T-helper 2 cell treated with Interferon-gamma antibody and Interleukin-4, amounts not matched to agents 5 μg/mL and 100 μg/mL, for 36 hours (primary cell): ENCODE results near the gene SH3RF3.

Experiments used
- DNase-seq: peaks from one replicate; pipeline ENCODE4 v3.0.0; 2021; ENCODE audit warnings: low spot score
- H3K27ac Mint-ChIP-seq: one replicate; pipeline ENCODE4 v1.8.0; 2021; ENCODE audit warnings: mild to moderate bottlenecking, mixed read lengths
- H3K27me3 Mint-ChIP-seq: one replicate; pipeline ENCODE4 v1.8.0; 2021; ENCODE audit warnings: low read depth, mixed read lengths
- H3K36me3 Mint-ChIP-seq: one replicate; pipeline ENCODE4 v1.8.0; 2021; ENCODE audit warnings: low read depth, mixed read lengths
- H3K4me1 Mint-ChIP-seq: one replicate; pipeline ENCODE4 v1.8.0; 2021; ENCODE audit warnings: low read depth, mixed read lengths
- H3K4me3 Mint-ChIP-seq: one replicate; pipeline ENCODE4 v1.8.0; 2022; ENCODE audit warnings: mild to moderate bottlenecking, moderate library complexity, mixed read lengths
- H3K9me3 Mint-ChIP-seq: one replicate; pipeline ENCODE4 v1.8.0; 2021; ENCODE audit warnings: mixed read lengths

SH3RF3 gene

DNA sequence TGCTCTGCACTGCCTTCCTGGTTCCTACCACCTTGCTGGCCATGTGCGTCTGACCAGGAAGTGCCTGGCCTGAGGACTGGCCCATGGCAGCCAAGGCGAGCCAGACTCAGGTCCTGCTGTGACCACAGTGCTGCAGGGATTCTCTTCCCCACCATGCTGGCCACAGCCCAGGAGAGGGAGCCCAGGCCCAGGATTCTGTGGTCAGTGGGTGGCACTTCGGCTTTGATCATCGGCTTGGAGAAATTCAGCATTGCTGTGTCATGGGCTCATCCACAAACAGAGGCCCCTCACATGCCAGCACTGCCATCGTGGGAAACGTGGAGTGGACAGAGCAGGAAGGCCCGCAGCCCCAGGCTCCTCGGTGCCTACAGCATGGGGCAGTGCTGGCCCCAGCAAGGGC, 273.2 kb downstream of the SH3RF3 start:
- Mint-ChIP-seq H3K36me3 (no peaks in the 10 kb centered on the region), H3K4me3 (no peak overlapping the region), H3K4me1 (no peaks in the 10 kb centered on the region), H3K9me3 (no peaks in the 10 kb centered on the region), H3K27ac (no peak overlapping the region), H3K27me3 (no peaks in the 10 kb centered on the region)
- DNase-seq, result no peak

DNA sequence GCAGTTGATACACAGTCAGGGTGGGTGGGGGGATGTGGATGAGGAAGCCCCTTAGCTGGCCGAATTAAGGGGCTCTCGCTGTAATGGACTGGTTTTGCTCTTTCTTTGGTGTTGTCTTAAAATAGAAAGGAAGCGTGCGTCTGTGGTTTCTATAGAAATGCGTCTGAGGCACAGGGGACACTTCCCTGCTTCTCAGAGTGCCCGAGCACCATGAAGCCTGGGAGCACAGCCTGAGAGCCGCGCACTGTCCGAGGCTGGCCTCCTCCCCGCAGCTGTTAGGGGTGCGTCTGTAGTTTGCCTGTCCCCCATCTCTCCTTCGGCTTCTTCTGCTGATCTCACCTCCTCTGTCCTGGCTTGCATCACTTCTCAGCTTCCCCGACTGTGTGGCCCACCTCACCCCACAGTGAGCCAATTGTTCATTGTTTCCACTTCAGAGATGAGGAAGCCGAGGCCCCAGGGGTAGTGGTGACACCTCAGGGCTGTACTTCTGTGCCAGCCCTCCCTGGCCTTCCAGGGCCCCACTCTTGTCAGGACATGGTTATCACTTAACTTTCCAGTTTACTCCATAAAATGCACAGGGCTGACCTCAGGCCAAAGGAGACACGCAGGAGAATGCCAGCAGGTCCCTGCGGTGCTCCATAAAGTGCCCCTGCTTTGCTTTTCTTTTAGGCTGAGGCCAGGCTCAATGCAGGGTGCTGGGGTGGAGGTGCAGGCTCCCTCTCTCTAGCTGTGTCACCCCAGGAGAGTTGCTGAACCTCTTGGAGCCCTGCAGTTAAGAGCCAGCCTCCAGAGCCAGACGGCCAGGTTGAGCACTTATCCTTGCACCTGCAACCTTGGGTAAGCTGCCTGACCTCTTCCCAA, 274.2 kb downstream of the SH3RF3 start:
- Mint-ChIP-seq H3K27me3 (no peaks in the 10 kb centered on the region), H3K36me3 (no peaks in the 10 kb centered on the region), H3K9me3 (no peaks in the 10 kb centered on the region), H3K4me1 (no peaks in the 10 kb centered on the region), H3K27ac (no peak overlapping the region), H3K4me3 (no peak overlapping the region)
- DNase-seq, result peak; percentile 5

DNA sequence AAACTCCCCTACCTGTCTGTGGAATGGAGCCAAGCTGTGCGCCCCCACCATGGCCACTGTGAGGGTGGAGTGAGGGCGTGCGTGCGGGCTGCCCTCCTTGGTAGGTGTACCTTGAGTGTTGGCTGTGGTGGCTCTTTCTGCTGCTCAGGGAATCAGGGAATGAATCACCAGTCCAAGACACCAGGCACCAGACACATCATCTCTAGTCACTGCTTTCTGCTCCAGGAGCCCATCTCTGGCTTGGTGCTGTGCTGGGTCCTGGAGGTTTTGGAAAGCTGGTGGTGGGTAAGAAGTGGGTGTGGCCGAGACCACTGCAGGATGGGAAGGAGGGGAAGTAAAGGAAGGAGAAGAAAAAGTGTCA, 274.8 kb downstream of the SH3RF3 start:
- Mint-ChIP-seq H3K27ac (no peak overlapping the region), H3K9me3 (no peaks in the 10 kb centered on the region), H3K4me3 (no peak overlapping the region), H3K27me3 (no peaks in the 10 kb centered on the region), H3K36me3 (no peaks in the 10 kb centered on the region), H3K4me1 (no peaks in the 10 kb centered on the region)
- DNase-seq, result no peak

DNA sequence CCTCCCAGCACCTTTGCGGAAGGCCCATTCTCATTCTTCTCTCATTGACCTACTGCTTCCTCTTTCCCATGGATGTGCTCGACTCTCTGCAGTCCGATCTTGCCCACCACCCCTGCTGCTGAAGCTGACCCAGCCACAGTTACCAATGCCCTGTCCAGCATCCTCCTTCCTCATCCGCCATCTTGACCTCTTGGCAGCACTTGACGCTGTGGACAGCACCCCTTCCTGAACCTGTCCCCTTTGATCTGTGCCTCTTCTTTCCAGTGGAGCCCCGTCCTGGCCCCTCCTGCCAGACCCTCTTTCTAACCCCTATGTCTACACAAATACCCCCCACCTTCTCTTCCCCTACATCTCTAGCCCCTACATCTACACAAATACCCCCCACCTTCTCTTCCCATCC, 275.7 kb downstream of the SH3RF3 start:
- Mint-ChIP-seq H3K4me3 (no peak overlapping the region), H3K27ac (no peak overlapping the region), H3K27me3 (no peaks in the 10 kb centered on the region), H3K4me1 (no peaks in the 10 kb centered on the region), H3K36me3 (no peaks in the 10 kb centered on the region), H3K9me3 (no peaks in the 10 kb centered on the region)
- no peak for DNase-seq

DNA sequence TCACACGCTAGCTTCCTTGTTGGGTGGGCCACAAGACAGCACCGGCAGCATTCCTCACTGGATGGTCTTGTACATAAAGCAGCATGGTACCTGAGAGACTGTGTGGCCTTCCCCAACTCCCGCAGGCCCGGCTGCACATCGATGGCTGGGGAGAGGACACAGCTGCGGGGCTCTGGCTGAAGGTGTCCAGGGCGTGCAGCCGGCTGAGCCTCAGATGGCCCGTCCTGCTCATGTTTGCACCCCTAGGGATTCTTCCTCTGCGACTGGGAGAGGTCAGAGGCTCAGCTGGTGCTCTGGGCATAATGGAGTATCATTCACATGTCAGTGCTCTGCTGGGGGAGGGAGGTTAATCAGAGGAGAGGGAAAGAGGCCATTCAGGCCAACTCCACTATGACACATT, 276.9 kb downstream of the SH3RF3 start:
- Mint-ChIP-seq H3K4me3 (no peak overlapping the region), H3K4me1 (no peaks in the 10 kb centered on the region), H3K27me3 (no peaks in the 10 kb centered on the region), H3K9me3 (no peaks in the 10 kb centered on the region), H3K36me3 (no peaks in the 10 kb centered on the region), H3K27ac (no peak overlapping the region)
- DNase-seq, result no peak

GRCh38 chr2:109406301-109406700, 277.3 kb downstream of the SH3RF3 start:
- H3K36me3 Mint-ChIP-seq, result no peaks in the 10 kb centered on the region
- H3K9me3 Mint-ChIP-seq, result no peaks in the 10 kb centered on the region
- no peak overlapping the region for H3K27ac Mint-ChIP-seq
- no peaks in the 10 kb centered on the region for H3K27me3 Mint-ChIP-seq
- no peak overlapping the region for H3K4me3 Mint-ChIP-seq
- no peaks in the 10 kb centered on the region for H3K4me1 Mint-ChIP-seq
- DNase-seq, result no peak

- no peaks in the 10 kb centered on the region for H3K4me1 Mint-ChIP-seq
- no peaks in the 10 kb centered on the region for H3K36me3 Mint-ChIP-seq
- H3K4me3 Mint-ChIP-seq, result no peak overlapping the region
- no peaks in the 10 kb centered on the region for H3K27me3 Mint-ChIP-seq
- no peak overlapping the region for H3K27ac Mint-ChIP-seq
- no peaks in the 10 kb centered on the region for H3K9me3 Mint-ChIP-seq
- no peak for DNase-seq
These were observed 278.5 kb downstream of the SH3RF3 start for GRCh38 chr2:109407276-109408042.

DNA sequence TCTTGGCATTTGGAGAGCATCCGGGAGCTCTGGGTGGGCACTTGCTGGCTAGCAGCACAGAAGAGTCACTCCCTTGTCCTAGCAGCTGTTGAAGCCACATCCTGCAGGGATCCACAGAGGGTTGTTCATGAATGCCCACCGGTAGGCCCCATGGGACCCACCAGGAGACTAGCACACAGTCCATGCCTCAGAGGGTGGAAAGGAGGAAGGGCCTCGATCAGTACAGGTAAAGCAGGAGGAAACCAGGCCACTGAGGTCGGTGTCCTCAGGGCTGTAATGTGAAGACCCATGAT, 279.0 kb downstream of the SH3RF3 start:
- no peak for DNase-seq
- Mint-ChIP-seq H3K4me1 (no peaks in the 10 kb centered on the region), H3K9me3 (no peaks in the 10 kb centered on the region), H3K27me3 (no peaks in the 10 kb centered on the region), H3K27ac (no peak overlapping the region), H3K36me3 (no peaks in the 10 kb centered on the region), H3K4me3 (no peak overlapping the region)

DNA sequence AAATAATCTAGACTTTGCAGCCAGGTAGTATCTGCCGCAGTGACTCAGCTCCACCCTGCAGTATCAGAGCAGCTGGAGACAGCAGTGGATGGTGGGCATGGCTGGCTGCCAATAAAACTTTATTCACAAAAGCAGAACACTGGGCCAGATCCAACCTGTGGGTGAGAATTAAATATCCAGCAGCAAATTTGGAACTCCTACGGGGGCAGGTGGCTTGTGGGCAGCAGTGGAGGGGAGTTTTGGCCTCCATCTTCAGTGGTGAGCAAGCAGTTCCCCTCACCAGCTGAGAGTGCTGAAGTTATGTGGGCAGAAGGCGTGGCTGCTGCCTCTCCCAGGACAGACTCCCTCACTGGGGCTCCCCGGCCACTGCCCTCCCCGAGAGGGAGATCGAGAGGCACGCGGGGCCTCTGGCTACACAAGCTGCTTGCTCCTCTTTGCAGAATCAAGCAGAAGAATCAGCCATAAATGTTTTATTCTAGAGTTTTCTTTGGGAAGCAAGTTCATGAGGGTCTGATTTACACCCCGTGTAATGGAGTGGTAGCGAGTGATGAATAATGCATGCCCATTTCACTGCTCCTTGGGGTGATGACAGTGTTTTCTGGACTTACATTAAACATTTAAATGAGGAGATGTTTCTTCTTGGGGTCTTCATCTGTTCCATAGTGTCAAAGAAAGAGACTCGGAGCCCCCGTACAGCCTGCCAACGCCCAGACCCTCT, 280.5 kb downstream of the SH3RF3 start:
- Mint-ChIP-seq H3K36me3 (no peaks in the 10 kb centered on the region), H3K4me1 (no peaks in the 10 kb centered on the region), H3K4me3 (no peak overlapping the region), H3K9me3 (no peaks in the 10 kb centered on the region), H3K27ac (no peak overlapping the region), H3K27me3 (no peaks in the 10 kb centered on the region)
- no peak for DNase-seq

DNA sequence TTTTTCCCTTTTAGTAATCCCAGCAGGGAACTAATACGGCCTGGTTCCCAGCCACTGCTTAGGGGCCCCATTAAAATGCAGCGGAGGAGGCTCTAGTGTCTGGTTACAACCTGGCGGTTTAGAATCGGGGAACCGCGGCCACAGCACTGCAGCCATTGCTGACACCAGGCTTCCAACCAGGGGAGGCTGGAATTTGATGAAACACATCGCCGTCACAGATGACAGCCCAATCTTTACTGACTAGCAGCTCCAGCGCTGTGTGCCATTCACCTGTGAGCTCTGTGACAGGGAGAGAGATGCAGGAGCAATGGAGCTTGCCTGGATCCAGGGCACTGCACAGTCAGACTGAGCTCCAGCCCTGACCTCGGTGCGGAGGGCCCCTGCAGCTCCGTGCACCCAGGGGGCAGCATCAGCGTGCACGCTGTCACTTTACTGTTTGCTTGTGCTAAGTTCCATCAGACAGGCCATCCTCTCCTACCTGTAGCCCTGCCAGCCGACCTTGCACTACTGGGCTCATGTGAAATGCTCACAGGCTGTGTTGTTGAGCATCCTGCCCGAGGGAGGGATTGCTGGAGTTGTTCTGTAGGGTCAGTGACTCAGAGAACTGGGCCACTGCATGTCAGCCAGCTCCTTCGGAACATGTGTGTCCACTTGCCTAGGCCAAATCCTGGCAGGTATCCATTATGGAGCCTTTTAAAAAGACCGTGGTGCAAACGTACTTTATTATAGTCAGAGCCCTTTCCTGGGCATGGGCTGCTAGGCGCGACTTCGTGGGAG, 281.2 kb downstream of the SH3RF3 start:
- no peaks in the 10 kb centered on the region for H3K4me1 Mint-ChIP-seq
- H3K36me3 Mint-ChIP-seq, result no peaks in the 10 kb centered on the region
- DNase-seq, result no peak
- no peaks in the 10 kb centered on the region for H3K27me3 Mint-ChIP-seq
- no peaks in the 10 kb centered on the region for H3K9me3 Mint-ChIP-seq
- no peak overlapping the region for H3K27ac Mint-ChIP-seq
- H3K4me3 Mint-ChIP-seq, result no peak overlapping the region

GRCh38 chr2:109411640-109412325, 282.8 kb downstream of the SH3RF3 start:
- Mint-ChIP-seq H3K4me1 (no peaks in the 10 kb centered on the region), H3K9me3 (no peaks in the 10 kb centered on the region), H3K27ac (no peak overlapping the region), H3K27me3 (no peaks in the 10 kb centered on the region), H3K4me3 (no peak overlapping the region), H3K36me3 (no peaks in the 10 kb centered on the region)
- DNase-seq, result no peak

DNA sequence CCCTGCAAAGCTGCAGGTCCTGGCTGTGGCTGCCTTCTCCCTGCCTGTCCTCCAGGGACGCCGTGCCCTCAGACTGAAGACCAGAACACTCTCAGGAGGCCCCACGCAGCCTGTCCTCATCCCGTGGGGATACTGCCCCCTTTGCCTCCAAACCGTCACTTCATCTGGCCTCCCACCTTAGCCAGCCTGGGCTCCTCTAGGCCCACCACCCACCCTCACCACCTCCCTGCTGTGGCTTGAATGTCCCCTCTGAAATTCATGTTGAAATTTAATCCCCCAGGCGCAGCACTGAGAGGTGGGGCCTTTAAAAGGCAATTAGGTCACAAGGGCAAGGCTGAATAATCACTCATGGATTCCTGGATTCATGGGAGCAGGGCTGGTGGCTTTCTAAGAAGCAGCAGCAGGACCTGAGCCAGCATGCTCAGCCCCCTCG, 286.6 kb downstream of the SH3RF3 start:
- H3K4me3 Mint-ChIP-seq, result no peak overlapping the region

DNA sequence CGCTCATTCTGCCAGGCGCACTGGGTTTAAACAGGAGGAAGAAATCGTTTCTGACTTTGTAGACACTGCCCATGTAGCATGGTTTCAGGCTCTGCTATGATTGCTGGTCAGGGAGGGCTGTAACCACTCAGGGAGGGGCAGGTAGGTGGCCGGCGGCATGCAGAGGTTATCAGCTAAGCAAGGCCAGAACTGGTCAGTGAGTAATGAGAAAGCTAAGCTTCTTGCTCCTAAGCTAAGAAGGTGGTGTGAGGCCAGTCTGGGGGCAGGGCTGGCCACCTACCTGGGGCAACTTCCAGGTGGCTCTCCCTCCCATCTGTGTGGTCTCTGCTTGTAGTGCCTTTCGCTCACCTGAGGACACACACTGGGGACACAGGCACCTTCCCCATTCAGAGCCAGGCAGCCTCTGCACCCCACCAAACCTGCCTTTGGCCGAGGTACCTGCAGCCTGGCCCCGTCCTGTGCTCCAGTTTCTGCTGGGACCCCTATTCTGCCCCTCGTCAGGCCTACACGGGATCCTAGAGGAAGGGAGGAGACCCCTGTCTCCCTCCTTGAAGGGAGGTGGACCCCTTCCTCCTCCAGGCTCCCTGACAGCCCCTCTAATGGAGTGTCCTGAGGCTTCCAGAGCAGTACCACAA, 288.8 kb downstream of the SH3RF3 start:
- Mint-ChIP-seq H3K27ac (no peak overlapping the region), H3K27me3 (no peaks in the 10 kb centered on the region)

More for the DNA sequence above, 286.6 kb downstream of the SH3RF3 start:
- H3K4me1 Mint-ChIP-seq, result no peaks in the 10 kb centered on the region
- no peak overlapping the region for H3K27ac Mint-ChIP-seq
- DNase-seq, result no peak
- H3K36me3 Mint-ChIP-seq, result no peaks in the 10 kb centered on the region
- H3K27me3 Mint-ChIP-seq, result no peaks in the 10 kb centered on the region
- H3K9me3 Mint-ChIP-seq, result no peaks in the 10 kb centered on the region

More for the DNA sequence above, 288.8 kb downstream of the SH3RF3 start:
- no peak for DNase-seq
- H3K9me3 Mint-ChIP-seq, result no peaks in the 10 kb centered on the region
- H3K4me1 Mint-ChIP-seq, result no peaks in the 10 kb centered on the region
- H3K4me3 Mint-ChIP-seq, result no peak overlapping the region
- H3K36me3 Mint-ChIP-seq, result no peaks in the 10 kb centered on the region
